Fibroblast of lung (primary cell): ENCODE data around the gene MED14. TPM values are rescaled to one million over a fixed set of nuclear protein-coding genes. Genes with fewer than 3 reads are reported as not detected.
A peak's percentile ranks its signal among the peaks of the same experiment; 100 is the strongest.
"Not testable (repeated sequence)": the region's sequence is repeated elsewhere in the genome, so short reads cannot be mapped to it uniquely, and the experiment has no call there.

Experiments
- DNase-seq, 2 donors: peaks; one replicate each; pipeline versions ENCODE4 v3.0.0 to v3.0.0-alpha.2; 2010; ENCODE audit warnings: low read depth in 2 of 2
- H2AFZ ChIP-seq: 2 replicates; pipeline ENCODE4 v1.5.1; 2012; ENCODE audit warnings: low read length, control low read depth, inconsistent platforms
- H3K27ac ChIP-seq: 2 replicates; pipeline ENCODE4 v1.5.1; 2011; ENCODE audit warnings: low read length, control low read depth; ENCODE audit not compliant: insufficient read depth
- H3K27me3 ChIP-seq: 2 replicates; pipeline ENCODE4 v1.5.1; 2011; ENCODE audit warnings: mild to moderate bottlenecking, low read length; ENCODE audit not compliant: control insufficient read depth, insufficient read depth
- H3K36me3 ChIP-seq: 2 replicates; pipeline ENCODE4 v1.5.1; 2011; ENCODE audit warnings: low read length; ENCODE audit not compliant: control insufficient read depth, insufficient read depth
- H3K4me1 ChIP-seq: 2 replicates; pipeline ENCODE4 v1.5.1; 2011; ENCODE audit warnings: low read length; ENCODE audit not compliant: control insufficient read depth, insufficient read depth; ENCODE audit errors: extremely low read depth
- H3K4me2 ChIP-seq: 2 replicates; pipeline ENCODE4 v1.5.1; 2011; ENCODE audit warnings: low read length, control low read depth; ENCODE audit not compliant: insufficient read depth; ENCODE audit errors: extremely low read depth
- H3K4me3 ChIP-seq, 4 experiments: fragments of 200-600 bp in 1 of 4; sonication (generic) in 1 of 4; replicated peaks in 1 of 4; 2 replicates each; pipeline ENCODE4 v1.5.1; 2011 to 2016; ENCODE audit warnings: low read length in 4 of 4, low read depth in 3 of 4, mild to moderate bottlenecking in 3 of 4, control low read depth in 2 of 4, inconsistent platforms in 1 of 4, mixed read lengths in 1 of 4; ENCODE audit not compliant: insufficient read depth in 1 of 4; ENCODE audit errors: control extremely low read depth in 1 of 4
- H3K79me2 ChIP-seq: 2 replicates; pipeline ENCODE4 v1.5.1; 2012; ENCODE audit warnings: mild to moderate bottlenecking, low read length, inconsistent platforms; ENCODE audit not compliant: control insufficient read depth, insufficient read depth
- H3K9ac ChIP-seq: 2 replicates; pipeline ENCODE4 v1.5.1; 2011; ENCODE audit warnings: mild to moderate bottlenecking, low read length, control low read depth; ENCODE audit not compliant: insufficient read depth
- H3K9me3 ChIP-seq: 2 replicates; pipeline ENCODE4 v1.5.1; 2012; ENCODE audit warnings: low read depth, low read length; ENCODE audit not compliant: control insufficient read depth, insufficient read depth
- H4K20me1 ChIP-seq: 2 replicates; pipeline ENCODE4 v1.5.1; 2011; ENCODE audit warnings: low read length; ENCODE audit not compliant: control insufficient read depth, insufficient read depth; ENCODE audit errors: extremely low read depth
- EZH2 ChIP-seq: IDR thresholded peaks from 2 replicates; pipeline ENCODE4 v1.5.1; 2012; ENCODE audit warnings: low read length, control low read depth, mild to moderate bottlenecking; ENCODE audit errors: missing control alignments
- polyA plus RNA-seq, 2 donors: library from polyadenylated mRNA; depleted of rRNA in 1 of 2; stranded (reverse) in 1 of 2; unstranded in 1 of 2; fragments of >200 nt; gene quantifications; 2 replicates each; pipeline ENCODE4 v1.2.1, GENCODE V29; 2011 to 2012; ENCODE audit warnings: missing spikeins in 1 of 2
- total RNA-seq: library from RNA; depleted of rRNA; stranded (reverse); fragments of >200 nt; gene quantifications from 2 replicates; pipeline ENCODE4 v1.2.1, GENCODE V29; 2014
- TF ChIP-seq, protein P1 (sequence below), 2 donors: IDR thresholded peaks in 1 of 2; conservative IDR thresholded peaks in 1 of 2; 1 replicate in 1 of 2; 2 replicates in 1 of 2; pipeline ENCODE4 v1.5.1; 2011 to 2012; ENCODE audit warnings: low read length in 2 of 2, control low read depth in 1 of 2, inconsistent platforms in 1 of 2, low read depth in 1 of 2, mild to moderate bottlenecking in 1 of 2

MED14 gene
- total and polyA plus RNA-seq, 2 donors (not counting 1 experiment from before 2014, with no cell fraction given): 18.3 to 31.3 TPM

- Histone ChIP-seq H3K79me2 (peaks cover 44% of the 10 kb centered on the region), H3K4me1 (no peaks in the 10 kb centered on the region), H3K9me3 (no peaks in the 10 kb centered on the region), H3K4me3 (peak overlapping the region in 3 of 4 experiments; percentile 65 to 89 (median 71)), H3K36me3 (no peaks in the 10 kb centered on the region), H2AFZ (no peak overlapping the region), H4K20me1 (no peaks in the 10 kb centered on the region), H3K9ac (no peak overlapping the region), H3K27ac (no peak overlapping the region), H3K4me2 (peak overlapping the region; percentile 17), H3K27me3 (no peaks in the 10 kb centered on the region)
- TF ChIP-seq, protein P1, sequence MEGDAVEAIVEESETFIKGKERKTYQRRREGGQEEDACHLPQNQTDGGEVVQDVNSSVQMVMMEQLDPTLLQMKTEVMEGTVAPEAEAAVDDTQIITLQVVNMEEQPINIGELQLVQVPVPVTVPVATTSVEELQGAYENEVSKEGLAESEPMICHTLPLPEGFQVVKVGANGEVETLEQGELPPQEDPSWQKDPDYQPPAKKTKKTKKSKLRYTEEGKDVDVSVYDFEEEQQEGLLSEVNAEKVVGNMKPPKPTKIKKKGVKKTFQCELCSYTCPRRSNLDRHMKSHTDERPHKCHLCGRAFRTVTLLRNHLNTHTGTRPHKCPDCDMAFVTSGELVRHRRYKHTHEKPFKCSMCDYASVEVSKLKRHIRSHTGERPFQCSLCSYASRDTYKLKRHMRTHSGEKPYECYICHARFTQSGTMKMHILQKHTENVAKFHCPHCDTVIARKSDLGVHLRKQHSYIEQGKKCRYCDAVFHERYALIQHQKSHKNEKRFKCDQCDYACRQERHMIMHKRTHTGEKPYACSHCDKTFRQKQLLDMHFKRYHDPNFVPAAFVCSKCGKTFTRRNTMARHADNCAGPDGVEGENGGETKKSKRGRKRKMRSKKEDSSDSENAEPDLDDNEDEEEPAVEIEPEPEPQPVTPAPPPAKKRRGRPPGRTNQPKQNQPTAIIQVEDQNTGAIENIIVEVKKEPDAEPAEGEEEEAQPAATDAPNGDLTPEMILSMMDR (conservative IDR thresholded peaks at IDR 0.05 in 1 of 2, IDR thresholded peaks at IDR 0.05 in 1 of 2; ENCODE audit: low read depth in 1 of 2, low read length in 2 of 2): no peak
- TF ChIP-seq EZH2: no peak
- peak in 1 of 2 donors; percentile 2 for DNase-seq
Measured at GRCh38 chrX:40733706-40734105, 1.6 kb downstream of the MED14 start.

DNA sequence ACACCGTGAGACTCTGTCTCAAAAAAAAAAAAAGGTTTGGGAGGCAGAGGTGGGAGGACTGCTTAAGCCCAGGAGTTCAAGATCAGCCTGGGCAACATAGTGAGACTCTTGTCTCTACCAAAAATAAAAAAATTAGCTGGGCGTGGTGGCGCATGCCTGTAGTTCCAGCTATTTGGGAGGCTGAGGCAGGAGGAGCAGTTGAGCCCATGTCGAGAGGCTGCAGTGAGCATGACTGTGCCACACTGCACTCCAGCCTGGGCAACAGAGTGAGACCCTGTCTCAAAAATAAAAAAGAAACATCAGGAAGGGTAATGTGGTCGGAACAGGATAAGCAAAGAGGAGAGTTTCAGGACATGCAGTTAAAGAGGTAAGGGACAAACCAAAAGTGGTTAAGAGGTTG is 2.8 kb downstream of the MED14 start:
- not testable (repeated sequence) for H3K9me3 ChIP-seq, H2AFZ ChIP-seq, H3K4me1 ChIP-seq, H3K4me3 ChIP-seq, H3K4me2 ChIP-seq, H3K9ac ChIP-seq, H3K36me3 ChIP-seq, H4K20me1 ChIP-seq, H3K27ac ChIP-seq, DNase-seq, H3K27me3 ChIP-seq
- H3K79me2 ChIP-seq: peaks cover 46% of the 10 kb centered on the region

- Histone ChIP-seq H4K20me1 (no peaks in the 10 kb centered on the region), H3K9me3 (no peaks in the 10 kb centered on the region), H3K36me3 (no peaks in the 10 kb centered on the region), H3K27me3 (no peaks in the 10 kb centered on the region), H3K9ac (no peak overlapping the region), H3K4me3 (no peak overlapping the region), H3K4me1 (no peaks in the 10 kb centered on the region), H3K27ac (no peak overlapping the region), H2AFZ (no peak overlapping the region), H3K4me2 (no peak overlapping the region), H3K79me2 (peaks cover 45% of the 10 kb centered on the region)
- TF ChIP-seq, protein P1 (conservative IDR thresholded peaks at IDR 0.05 in 1 of 2, IDR thresholded peaks at IDR 0.05 in 1 of 2; ENCODE audit: low read depth in 1 of 2, low read length in 2 of 2): no peak
- no peak for DNase-seq
Measured at GRCh38 chrX:40729598-40730584, 5.5 kb downstream of the MED14 start.
